ENCODE data around the gene NRG4. TPM values are rescaled to one million over a fixed set of nuclear protein-coding genes. Genes with fewer than 3 reads are reported as not detected.
"Not testable (repeated sequence)": the region's sequence is repeated elsewhere in the genome, so short reads cannot be mapped to it uniquely, and the experiment has no call there.

NRG4 gene
- polyA plus RNA-seq (ENCODE audit: insufficient read length in 3 of 3), result 1 to 10 TPM; 4.3 to 10.0 (median 8.3) TPM
- long read RNA-seq, donor 1, result 0 reads
- long read RNA-seq, donor 2, result 0 reads
- long read RNA-seq, donor 3, result 0 reads
- long read RNA-seq, donor 4, partial matches to known transcripts, result 5 of 5 reads
- long read RNA-seq, donor 4, other reads (novel, unspliced or antisense), result 0 of 5 reads
- long read RNA-seq, donor 5, result 0 reads
- long read RNA-seq, donor 6, partial matches to known transcripts, result 12 of 12 reads
- long read RNA-seq, donor 6, other reads (novel, unspliced or antisense), result 0 of 12 reads
- long read RNA-seq, donor 7, result 0 reads
- long read RNA-seq, donor 8, result 0 reads
- long read RNA-seq, donor 9, partial matches to known transcripts, result 5 of 5 reads
- long read RNA-seq, donor 9, other reads (novel, unspliced or antisense), result 0 of 5 reads
- long read RNA-seq, donor 10, partial matches to known transcripts, result 32 of 32 reads
- long read RNA-seq, donor 10, other reads (novel, unspliced or antisense), result 0 of 32 reads
- long read RNA-seq, donor 11, result 0 reads
- long read RNA-seq, donor 12, result 0 reads
- long read RNA-seq, donor 13, partial matches to known transcripts, result 0 of 1 reads
- long read RNA-seq, donor 13, other reads (novel, unspliced or antisense), result 0 of 1 reads
- long read RNA-seq, donor 14, result 0 reads
- long read RNA-seq, donor 15, result 0 reads
- long read RNA-seq, donor 16, result 0 reads

GRCh38 chr15:76011627-76012551 is at the start of gene NRG4:
Gene NRG4 (minus strand): TSS chr15:76012424. CDS start chr15:76011230, 1,194 bp downstream.
- DNase-seq, result no peak

- no peak for DNase-seq
Measured at GRCh38 chr15:76061700-76062099, 49.5 kb upstream of the NRG4 start.

- DNase-seq, result no peak
Measured at GRCh38 chr15:76060118-76060989, 48.1 kb upstream of the NRG4 start.

GRCh38 chr15:76059320-76060117 is 47.3 kb upstream of the NRG4 start, which contains the start of gene TMEM266:
Gene TMEM266 (plus strand): TSS chr15:76059985. CDS start chr15:76134264, 74,279 bp downstream.
- peak; percentile 65 for DNase-seq

- no peak for DNase-seq
Measured at GRCh38 chr15:76058714-76059319, 46.6 kb upstream of the NRG4 start.

GRCh38 chr15:76057332-76058000 is 45.2 kb upstream of the NRG4 start:
- DNase-seq, result peak; percentile 57

GRCh38 chr15:76056931-76057330 is 44.7 kb upstream of the NRG4 start:
- no peak for DNase-seq

- not testable (repeated sequence) for DNase-seq
Measured at GRCh38 chr15:76054201-76054600, 42.0 kb upstream of the NRG4 start.

- no peak for DNase-seq
Measured at GRCh38 chr15:76038512-76038911, 26.3 kb upstream of the NRG4 start.

- DNase-seq, result no peak
Measured at GRCh38 chr15:76035593-76035992, 23.4 kb upstream of the NRG4 start.

GRCh38 chr15:76034111-76034510 is 21.9 kb upstream of the NRG4 start:
- DNase-seq, result no peak

- DNase-seq, result no peak
Measured at GRCh38 chr15:76033438-76033837, 21.2 kb upstream of the NRG4 start.

GRCh38 chr15:76032046-76032445 is 19.8 kb upstream of the NRG4 start:
- DNase-seq, result no peak

GRCh38 chr15:76024021-76024768 is 12.0 kb upstream of the NRG4 start:
- no peak for DNase-seq

GRCh38 chr15:76013470-76013869 is 1.2 kb upstream of the NRG4 start:
- not testable (repeated sequence) for DNase-seq

- no peak for DNase-seq
Measured at GRCh38 chr15:76010613-76011012, 1.6 kb downstream of the NRG4 start.

GRCh38 chr15:76006136-76006778 is 6.0 kb downstream of the NRG4 start:
- no peak for DNase-seq

GRCh38 chr15:76003364-76003763 is 8.9 kb downstream of the NRG4 start:
- no peak for DNase-seq
